RWPE2 (cell line): ENCODE data around the gene ENOX1.

Source experiments
- ATAC-seq: fragments of 200-7000 bp; cut with Tn5 transposase; 3 replicates; pipeline ENCODE4 v1.9.1; 2021; ENCODE audit warnings: low read depth
- DNase-seq: peaks from one replicate; pipeline ENCODE4 v3.0.0-alpha.2; 2020; ENCODE audit warnings: low spot score
- H3K27ac ChIP-seq: fragments of 450-650 bp; 2 replicates; pipeline ENCODE4 v1.5.1; 2017; ENCODE audit warnings: mild to moderate bottlenecking; ENCODE audit not compliant: poor library complexity, severe bottlenecking
- H3K27me3 ChIP-seq: fragments of 250-450 bp; sonication (Bioruptor Pico); 2 replicates; pipeline ENCODE4 v1.5.1; 2021; ENCODE audit warnings: mild to moderate bottlenecking, moderate library complexity; ENCODE audit not compliant: insufficient read depth, poor library complexity, severe bottlenecking
- H3K36me3 ChIP-seq: fragments of 250-450 bp; sonication (Bioruptor Pico); 2 replicates; pipeline ENCODE4 v1.5.1; 2020; ENCODE audit warnings: low read depth, mild to moderate bottlenecking, moderate library complexity
- H3K4me1 ChIP-seq: fragments of 250-450 bp; sonication (Bioruptor Pico); 2 replicates; pipeline ENCODE4 v1.5.1; 2021; ENCODE audit warnings: mild to moderate bottlenecking, moderate library complexity; ENCODE audit not compliant: insufficient read depth, poor library complexity, severe bottlenecking
- H3K4me3 ChIP-seq: fragments of 250-450 bp; sonication (Bioruptor Pico); 2 replicates; pipeline ENCODE4 v1.5.1; 2021; ENCODE audit warnings: mild to moderate bottlenecking, moderate library complexity; ENCODE audit not compliant: severe bottlenecking
- H3K9me3 ChIP-seq: fragments of 250-450 bp; sonication (Bioruptor Pico); 2 replicates; pipeline ENCODE4 v1.5.1; 2021; ENCODE audit warnings: mild to moderate bottlenecking, moderate library complexity; ENCODE audit not compliant: severe bottlenecking
- TF ChIP-seq, protein P1 (sequence below): fragments of 450-650 bp; IDR thresholded peaks from one replicate; pipeline ENCODE4 v1.5.1; 2017; ENCODE audit warnings: mild to moderate bottlenecking, moderate library complexity; ENCODE audit not compliant: poor library complexity, severe bottlenecking

Gene ENOX1

GRCh38 chr13:43360892-43361610 lies 425.7 kb downstream of the ENOX1 start:
- TF ChIP-seq, protein P1, sequence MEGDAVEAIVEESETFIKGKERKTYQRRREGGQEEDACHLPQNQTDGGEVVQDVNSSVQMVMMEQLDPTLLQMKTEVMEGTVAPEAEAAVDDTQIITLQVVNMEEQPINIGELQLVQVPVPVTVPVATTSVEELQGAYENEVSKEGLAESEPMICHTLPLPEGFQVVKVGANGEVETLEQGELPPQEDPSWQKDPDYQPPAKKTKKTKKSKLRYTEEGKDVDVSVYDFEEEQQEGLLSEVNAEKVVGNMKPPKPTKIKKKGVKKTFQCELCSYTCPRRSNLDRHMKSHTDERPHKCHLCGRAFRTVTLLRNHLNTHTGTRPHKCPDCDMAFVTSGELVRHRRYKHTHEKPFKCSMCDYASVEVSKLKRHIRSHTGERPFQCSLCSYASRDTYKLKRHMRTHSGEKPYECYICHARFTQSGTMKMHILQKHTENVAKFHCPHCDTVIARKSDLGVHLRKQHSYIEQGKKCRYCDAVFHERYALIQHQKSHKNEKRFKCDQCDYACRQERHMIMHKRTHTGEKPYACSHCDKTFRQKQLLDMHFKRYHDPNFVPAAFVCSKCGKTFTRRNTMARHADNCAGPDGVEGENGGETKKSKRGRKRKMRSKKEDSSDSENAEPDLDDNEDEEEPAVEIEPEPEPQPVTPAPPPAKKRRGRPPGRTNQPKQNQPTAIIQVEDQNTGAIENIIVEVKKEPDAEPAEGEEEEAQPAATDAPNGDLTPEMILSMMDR: no peak
- no peak overlapping the region for H3K27ac ChIP-seq
- no peaks in the 10 kb centered on the region for H3K4me1 ChIP-seq
- no peak for DNase-seq
- no peak for ATAC-seq
- no peak overlapping the region for H3K4me3 ChIP-seq
- H3K9me3 ChIP-seq: no peaks in the 10 kb centered on the region
- no peaks in the 10 kb centered on the region for H3K27me3 ChIP-seq
- no peaks in the 10 kb centered on the region for H3K36me3 ChIP-seq

DNA sequence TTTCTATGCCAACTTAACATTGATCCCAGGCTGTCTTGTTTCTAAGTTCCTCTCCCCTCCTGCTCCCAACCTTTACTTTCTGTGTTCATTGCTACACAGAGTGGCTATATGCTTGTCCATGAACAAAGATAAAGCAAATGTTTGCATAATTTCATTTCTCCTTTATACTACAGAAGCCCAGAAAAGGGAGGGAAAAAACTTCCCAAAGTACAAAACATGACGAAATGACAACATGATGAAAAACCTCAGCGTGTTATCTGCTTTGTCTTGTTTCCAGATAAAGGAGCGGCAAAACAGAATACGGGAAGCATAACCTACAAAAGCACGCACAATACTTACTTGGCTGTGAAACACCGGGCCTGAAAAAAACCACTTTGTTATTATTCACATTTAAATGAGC lies 426.6 kb downstream of the ENOX1 start:
- Histone ChIP-seq H3K4me3 (no peak overlapping the region), H3K4me1 (no peaks in the 10 kb centered on the region), H3K9me3 (no peaks in the 10 kb centered on the region), H3K27ac (no peak overlapping the region), H3K27me3 (no peaks in the 10 kb centered on the region), H3K36me3 (no peaks in the 10 kb centered on the region)
- ATAC-seq (no peak), DNase-seq (no peak)
- TF ChIP-seq, protein P1: no peak

GRCh38 chr13:43359536-43359935 lies 427.2 kb downstream of the ENOX1 start:
- Histone ChIP-seq H3K27me3 (no peaks in the 10 kb centered on the region), H3K4me1 (no peaks in the 10 kb centered on the region), H3K9me3 (no peaks in the 10 kb centered on the region), H3K27ac (no peak overlapping the region), H3K36me3 (no peaks in the 10 kb centered on the region), H3K4me3 (no peak overlapping the region)
- no peak for ATAC-seq
- TF ChIP-seq, protein P1: no peak
- DNase-seq: no peak

- no peaks in the 10 kb centered on the region for H3K27me3 ChIP-seq
- ATAC-seq: no peak
- H3K36me3 ChIP-seq: no peaks in the 10 kb centered on the region
- no peaks in the 10 kb centered on the region for H3K4me1 ChIP-seq
- H3K9me3 ChIP-seq: no peaks in the 10 kb centered on the region
- H3K4me3 ChIP-seq: no peak overlapping the region
- TF ChIP-seq, protein P1: no peak
- H3K27ac ChIP-seq: no peak overlapping the region
- DNase-seq: no peak
Measured at GRCh38 chr13:43357564-43357963, 429.2 kb downstream of the ENOX1 start.

DNA sequence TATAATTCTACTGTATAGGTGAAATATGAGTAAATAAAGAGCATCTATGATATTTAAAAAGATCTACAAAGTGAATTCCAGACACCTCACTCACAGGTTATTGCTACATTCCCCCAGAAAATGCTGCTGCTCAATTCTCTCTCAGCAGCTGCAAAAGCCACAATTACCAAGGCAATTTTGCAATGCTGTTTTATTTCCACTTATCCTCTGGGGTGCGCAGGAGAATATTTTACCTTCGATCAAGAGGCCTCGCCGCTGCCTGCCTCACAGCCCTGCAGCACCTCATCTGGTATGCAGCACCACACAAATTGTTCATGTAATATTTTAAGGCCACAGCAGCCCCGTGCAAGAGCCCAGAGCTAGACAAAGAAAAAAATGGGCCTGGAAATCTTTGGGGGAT lies 430.2 kb downstream of the ENOX1 start:
- TF ChIP-seq, protein P1: no peak
- Histone ChIP-seq H3K4me1 (no peaks in the 10 kb centered on the region), H3K36me3 (no peaks in the 10 kb centered on the region), H3K4me3 (no peak overlapping the region), H3K27ac (no peak overlapping the region), H3K27me3 (no peaks in the 10 kb centered on the region), H3K9me3 (no peaks in the 10 kb centered on the region)
- ATAC-seq: no peak
- no peak for DNase-seq
